CD14-positive monocyte (primary cell): ENCODE measurements around the gene VWC2. TPM values are rescaled to one million over a fixed set of nuclear protein-coding genes. Genes with fewer than 3 reads are reported as not detected.

Source experiments
- DNase-seq, 3 donors: peaks; one replicate each; pipeline ENCODE4 v3.0.0-alpha.2; 2011 to 2022
- H2AFZ ChIP-seq: 2 replicates; pipeline ENCODE4 v1.6.0; 2012; ENCODE audit warnings: mild to moderate bottlenecking, low read depth, low read length, inconsistent platforms; ENCODE audit not compliant: insufficient read depth, poor library complexity, severe bottlenecking
- H3K27ac ChIP-seq, 2 donors: 1 replicate in 1 of 2; 2 replicates in 1 of 2; pipeline ENCODE4 v1.5.1; 2012 to 2013; ENCODE audit warnings: low read length in 2 of 2, control low read depth in 1 of 2, inconsistent platforms in 1 of 2, low read depth in 1 of 2, mild to moderate bottlenecking in 1 of 2
- H3K27me3 ChIP-seq, 2 donors: one replicate each; pipeline versions ENCODE4 v1.6.0 to v1.6.1; 2011 to 2013; ENCODE audit warnings: low read length in 2 of 2; ENCODE audit not compliant: control insufficient read depth in 2 of 2, insufficient read depth in 2 of 2
- H3K36me3 ChIP-seq, 2 donors: replicated peaks in 1 of 2; 1 replicate in 1 of 2; 2 replicates in 1 of 2; pipeline versions ENCODE4 v1.5.1 to v1.6.1; 2012 to 2013; ENCODE audit warnings: low read length in 2 of 2, control low read depth in 1 of 2, inconsistent platforms in 1 of 2, mild to moderate bottlenecking in 1 of 2; ENCODE audit not compliant: insufficient read depth in 2 of 2, control insufficient read depth in 1 of 2
- H3K4me1 ChIP-seq, 2 donors: 1 replicate in 1 of 2; 2 replicates in 1 of 2; pipeline versions ENCODE4 v1.5.1 to v1.6.1; 2012 to 2013; ENCODE audit warnings: low read length in 2 of 2, control low read depth in 1 of 2, inconsistent platforms in 1 of 2, mild to moderate bottlenecking in 1 of 2, moderate library complexity in 1 of 2; ENCODE audit not compliant: insufficient read depth in 2 of 2, control insufficient read depth in 1 of 2
- H3K4me2 ChIP-seq: replicated peaks from 2 replicates; pipeline ENCODE3; 2012; ENCODE audit warnings: low read length, moderate library complexity, mild to moderate bottlenecking; ENCODE audit not compliant: poor library complexity, severe bottlenecking; ENCODE audit errors: extremely low read depth
- H3K4me3 ChIP-seq, 3 experiments: fragments of 200-600 bp in 1 of 3; sonication (generic) in 1 of 3; replicated peaks in 1 of 3; 1 replicate in 2 of 3; 2 replicates in 1 of 3; pipeline ENCODE4 v1.5.1; 2011 to 2013; ENCODE audit warnings: low read length in 3 of 3, mild to moderate bottlenecking in 3 of 3, control low read depth in 2 of 3, low read depth in 2 of 3, inconsistent platforms in 1 of 3, moderate library complexity in 1 of 3
- H3K79me2 ChIP-seq: 2 replicates; pipeline ENCODE4 v1.6.0; 2012; ENCODE audit warnings: mild to moderate bottlenecking, control low read depth, inconsistent platforms, low read length, moderate library complexity; ENCODE audit not compliant: insufficient read depth
- H3K9ac ChIP-seq: 2 replicates; pipeline ENCODE4 v1.6.0; 2017; ENCODE audit warnings: low read length, mild to moderate bottlenecking; ENCODE audit not compliant: insufficient read depth, poor library complexity, severe bottlenecking
- H3K9me3 ChIP-seq, 2 donors: replicated peaks in 1 of 2; 1 replicate in 1 of 2; 2 replicates in 1 of 2; pipeline versions ENCODE4 v1.5.1 to v1.6.1; 2012 to 2013; ENCODE audit warnings: low read length in 2 of 2, control low read depth in 1 of 2; ENCODE audit not compliant: control insufficient read depth in 1 of 2, insufficient read depth in 1 of 2
- H4K20me1 ChIP-seq: 2 replicates; pipeline ENCODE4 v1.6.0; 2012; ENCODE audit warnings: mild to moderate bottlenecking, low read length, control low read depth, moderate library complexity; ENCODE audit not compliant: insufficient read depth
- H3K27ac Mint-ChIP-seq, 7 donors: one replicate each; pipeline ENCODE4 v1.8.0; 2020; ENCODE audit warnings: mild to moderate bottlenecking in 7 of 7, mixed read lengths in 7 of 7, moderate library complexity in 6 of 7, inconsistent platforms in 2 of 7
- H3K27me3 Mint-ChIP-seq, 3 donors: one replicate each; pipeline ENCODE4 v1.8.0; 2021 to 2022; ENCODE audit warnings: low read depth in 3 of 3, mild to moderate bottlenecking in 3 of 3, mixed read lengths in 3 of 3, moderate library complexity in 3 of 3, inconsistent platforms in 1 of 3
- H3K36me3 Mint-ChIP-seq, 2 donors: one replicate each; pipeline ENCODE4 v1.8.0; 2020; ENCODE audit warnings: mixed read lengths in 2 of 2, inconsistent platforms in 1 of 2, mild to moderate bottlenecking in 1 of 2
- H3K4me1 Mint-ChIP-seq: one replicate; pipeline ENCODE4 v1.8.0; 2020; ENCODE audit warnings: mild to moderate bottlenecking, mixed read lengths
- H3K4me3 Mint-ChIP-seq, 2 donors: one replicate each; pipeline ENCODE4 v1.8.0; 2020; ENCODE audit warnings: mild to moderate bottlenecking in 2 of 2, mixed read lengths in 2 of 2, moderate library complexity in 1 of 2
- H3K9me3 Mint-ChIP-seq, 7 donors: one replicate each; pipeline ENCODE4 v1.8.0; 2020 to 2022; ENCODE audit warnings: mixed read lengths in 7 of 7, mild to moderate bottlenecking in 6 of 7, moderate library complexity in 6 of 7, inconsistent platforms in 2 of 7
- WGBS: methylation state at CpG from one replicate; pipeline ENCODE4 v1.1.5; 2013; ENCODE audit warnings: missing lambda C conversion rate; ENCODE audit not compliant: insufficient coverage; 5-methylcytosine and 5-hydroxymethylcytosine counted together
- intact Hi-C, 2 donors: fragments of 100-400 bp; cut with micrococcal nuclease; formaldehyde crosslinking; loops; one replicate each; pipeline versions ENCODE4 v1.15.0 to v1.15.1; 2023
- polyA plus RNA-seq, 3 donors: library from polyadenylated mRNA; depleted of rRNA in 1 of 3; unstranded in 2 of 3; stranded (reverse) in 1 of 3; fragments of 300-500 nt in 2 of 3; fragments of >200 nt in 1 of 3; fragmentation: Illumina TruSeq in 2 of 3; gene quantifications; 1 replicate in 2 of 3; 2 replicates in 1 of 3; pipeline ENCODE4 v1.2.3, GENCODE V29; 2012 to 2021
- TF ChIP-seq, protein P1 (sequence below): fragments of 200-600 bp; IDR thresholded peaks from one replicate; pipeline ENCODE4 v1.8.0; 2022; ENCODE audit warnings: antibody characterized with exemption, mild to moderate bottlenecking

Gene VWC2
- polyA plus RNA-seq, 3 donors: not detected

DNA sequence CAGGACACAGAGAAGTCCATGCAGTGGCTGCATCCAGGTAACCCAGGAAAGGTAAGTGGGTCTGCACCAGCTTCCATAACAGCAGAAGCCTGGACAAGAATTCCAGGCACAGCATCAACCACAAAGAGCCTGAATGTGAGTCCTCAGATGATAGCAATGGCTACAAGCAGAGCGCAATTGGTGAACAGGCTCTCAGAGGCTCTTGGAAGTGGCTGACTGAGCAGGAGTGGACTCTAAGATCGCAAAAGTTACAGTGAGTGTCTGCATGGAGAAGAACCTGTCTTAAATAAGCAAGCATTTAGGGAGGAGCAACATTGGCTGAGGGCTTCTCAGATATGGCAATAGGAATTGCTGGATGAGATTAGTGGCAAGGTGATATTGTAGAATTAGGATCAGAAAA lies 41.6 kb upstream of the VWC2 start:
- Histone ChIP-seq H3K27me3 (no peaks in the 10 kb centered on the region), H3K36me3 (no peaks in the 10 kb centered on the region), H3K79me2 (no peaks in the 10 kb centered on the region), H3K9ac (no peak overlapping the region), H3K4me2 (no peak overlapping the region), H3K27ac (no peak overlapping the region), H3K9me3 (no peaks in the 10 kb centered on the region), H4K20me1 (no peaks in the 10 kb centered on the region), H3K4me3 (no peak overlapping the region), H2AFZ (no peak overlapping the region), H3K4me1 (no peaks in the 10 kb centered on the region)
- Mint-ChIP-seq H3K36me3 (no peaks in the 10 kb centered on the region), H3K9me3 (peaks cover 0 to 2% (median 0%) of the 10 kb centered on the region in 7 donors), H3K4me3 (no peak overlapping the region), H3K27me3 (no peaks in the 10 kb centered on the region), H3K4me1 (no peaks in the 10 kb centered on the region), H3K27ac (no peak overlapping the region)
- TF ChIP-seq, protein P1, sequence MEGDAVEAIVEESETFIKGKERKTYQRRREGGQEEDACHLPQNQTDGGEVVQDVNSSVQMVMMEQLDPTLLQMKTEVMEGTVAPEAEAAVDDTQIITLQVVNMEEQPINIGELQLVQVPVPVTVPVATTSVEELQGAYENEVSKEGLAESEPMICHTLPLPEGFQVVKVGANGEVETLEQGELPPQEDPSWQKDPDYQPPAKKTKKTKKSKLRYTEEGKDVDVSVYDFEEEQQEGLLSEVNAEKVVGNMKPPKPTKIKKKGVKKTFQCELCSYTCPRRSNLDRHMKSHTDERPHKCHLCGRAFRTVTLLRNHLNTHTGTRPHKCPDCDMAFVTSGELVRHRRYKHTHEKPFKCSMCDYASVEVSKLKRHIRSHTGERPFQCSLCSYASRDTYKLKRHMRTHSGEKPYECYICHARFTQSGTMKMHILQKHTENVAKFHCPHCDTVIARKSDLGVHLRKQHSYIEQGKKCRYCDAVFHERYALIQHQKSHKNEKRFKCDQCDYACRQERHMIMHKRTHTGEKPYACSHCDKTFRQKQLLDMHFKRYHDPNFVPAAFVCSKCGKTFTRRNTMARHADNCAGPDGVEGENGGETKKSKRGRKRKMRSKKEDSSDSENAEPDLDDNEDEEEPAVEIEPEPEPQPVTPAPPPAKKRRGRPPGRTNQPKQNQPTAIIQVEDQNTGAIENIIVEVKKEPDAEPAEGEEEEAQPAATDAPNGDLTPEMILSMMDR: no peak
- no peak for DNase-seq
- 45% methylated on average over 2 of the region's 2 CpGs for WGBS
- intact Hi-C loops: no loop called here

DNA sequence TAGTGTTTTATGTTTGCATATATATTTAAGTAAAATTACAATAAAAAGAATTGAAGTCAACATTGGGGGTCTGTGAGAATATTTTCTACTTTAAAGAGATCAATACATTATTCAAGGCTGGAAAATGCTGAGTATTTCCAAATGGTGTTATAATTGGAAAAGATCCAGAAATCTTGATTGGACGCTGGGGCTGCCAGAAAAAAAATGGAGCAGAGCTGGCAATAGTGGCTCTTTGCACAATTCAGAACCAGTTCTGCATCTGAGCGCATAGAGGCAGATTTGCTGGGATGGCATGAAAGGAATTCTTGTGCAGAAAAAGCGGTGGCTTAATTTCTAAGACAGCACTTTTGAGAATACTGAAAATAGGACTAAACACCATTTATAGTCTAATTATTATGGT lies 10.8 kb upstream of the VWC2 start:
- TF ChIP-seq, protein P1: no peak
- Mint-ChIP-seq H3K27ac (no peak overlapping the region), H3K4me1 (no peaks in the 10 kb centered on the region), H3K36me3 (no peaks in the 10 kb centered on the region), H3K4me3 (no peak overlapping the region), H3K9me3 (peaks cover 0 to 3% (median 0%) of the 10 kb centered on the region in 7 donors), H3K27me3 (peaks cover 0 to 12% (median 7%) of the 10 kb centered on the region in 3 donors)
- no peak overlapping the region for H3K4me2 ChIP-seq
- no peak overlapping the region for H2AFZ ChIP-seq
- WGBS: 67% methylated on average over 1 of the region's 3 CpGs
- no peaks in the 10 kb centered on the region for H3K79me2 ChIP-seq
- intact Hi-C loops: no loop called here
- H3K9me3 ChIP-seq: no peaks in the 10 kb centered on the region
- no peaks in the 10 kb centered on the region for H4K20me1 ChIP-seq
- H3K27ac ChIP-seq: no peak overlapping the region
- no peak for DNase-seq
- no peak overlapping the region for H3K4me3 ChIP-seq
- no peaks in the 10 kb centered on the region for H3K36me3 ChIP-seq
- no peak overlapping the region for H3K9ac ChIP-seq
- H3K4me1 ChIP-seq: no peaks in the 10 kb centered on the region
- H3K27me3 ChIP-seq: no peaks in the 10 kb centered on the region
